Hepatocyte (in vitro differentiated cells): ENCODE results near the gene RIMS4.

Experiments used
- CTCF ChIP-seq: fragments of 200-600 bp; sonication (generic); IDR thresholded peaks from 2 replicates; pipeline ENCODE4 v1.5.1; 2016; ENCODE audit warnings: antibody characterized with exemption, mild to moderate bottlenecking; ENCODE audit not compliant: poor library complexity
- EZH2 ChIP-seq: fragments of 200-600 bp; sonication (generic); IDR thresholded peaks from 2 replicates; pipeline ENCODE4 v1.6.1; 2016; ENCODE audit warnings: antibody characterized with exemption, mild to moderate bottlenecking, borderline replicate concordance

DNA sequence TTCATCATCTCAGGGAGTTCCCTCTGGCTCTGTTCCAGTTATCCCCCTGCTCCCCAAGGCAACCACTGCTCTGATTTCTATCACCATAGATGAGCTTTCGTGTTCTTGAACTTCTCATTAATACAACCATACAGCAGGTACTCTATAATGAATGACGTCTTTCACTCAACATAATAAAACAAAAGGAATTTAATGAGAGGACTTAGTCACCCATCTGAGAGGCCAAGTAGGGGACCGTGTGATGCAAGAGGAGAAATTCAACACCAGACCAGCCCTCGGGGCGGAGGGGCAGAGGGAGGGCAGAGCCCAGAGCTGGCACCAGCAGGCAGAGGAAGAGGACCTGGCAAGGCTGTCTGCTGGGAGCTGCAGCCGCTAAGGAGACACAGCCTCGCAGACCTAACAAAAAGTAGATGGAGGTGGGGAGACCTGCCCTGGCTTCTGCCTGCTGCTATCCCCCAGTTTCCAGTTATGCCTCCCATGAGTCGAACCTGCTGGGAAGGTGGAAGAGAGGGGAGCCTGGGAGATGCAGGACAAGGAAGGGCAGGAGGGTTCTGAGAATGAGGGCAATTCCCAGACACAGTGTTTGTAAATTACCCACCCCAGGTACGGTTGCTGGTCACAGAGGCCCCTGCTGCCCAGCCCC is 81.4 kb downstream of the RIMS4 start:
- TF ChIP-seq CTCF (no peak), EZH2 (no peak)
